ENCODE measurements around the gene C19orf81. TPM values are rescaled to one million over a fixed set of nuclear protein-coding genes. Genes with fewer than 3 reads are reported as not detected.

C19orf81 gene
- total RNA-seq, 1 experiment from 2014 or later, result 1.0 TPM

DNA sequence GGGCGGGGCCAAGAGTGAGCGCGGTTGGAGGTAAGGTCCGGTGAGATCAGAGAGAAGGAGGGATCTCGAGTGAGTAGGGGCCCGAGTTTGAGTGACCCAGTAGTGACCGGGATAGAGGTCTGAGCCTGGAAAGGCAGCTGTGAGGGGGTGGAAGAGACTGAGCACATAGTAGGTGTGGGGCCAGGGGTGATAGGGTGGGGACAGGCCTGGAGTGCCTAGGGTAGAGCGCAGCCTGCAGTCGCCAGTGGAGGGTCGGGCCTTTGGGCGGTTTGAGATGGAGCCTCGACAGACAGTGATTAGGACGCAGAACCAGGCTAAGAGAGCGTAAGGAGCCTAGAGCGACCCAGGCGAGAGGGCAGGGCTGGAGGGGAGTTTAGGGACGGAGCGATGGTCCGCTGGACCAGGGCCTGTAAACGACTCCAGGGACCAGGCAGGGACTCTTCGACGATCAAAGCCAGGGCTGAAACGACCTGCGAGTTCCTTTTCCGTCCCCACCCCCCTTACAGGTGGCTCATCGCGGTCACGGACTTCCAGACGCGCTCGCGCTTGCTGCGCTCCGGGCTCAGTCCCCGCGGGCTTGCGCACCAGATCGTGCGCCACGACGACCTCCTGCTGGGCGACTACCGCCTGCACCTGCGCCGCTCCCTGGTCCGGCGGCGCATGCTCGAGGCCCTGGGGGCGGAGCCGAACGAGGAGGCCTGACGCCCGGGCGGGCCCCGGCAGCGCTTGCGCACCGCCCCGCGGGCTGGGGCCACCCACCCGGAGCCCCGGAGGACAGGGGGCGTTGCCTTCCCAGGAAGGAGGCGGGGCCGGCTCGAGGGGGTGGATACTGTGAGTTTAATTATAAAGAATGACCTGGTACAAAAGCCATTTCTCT, 9.4 kb downstream of the C19orf81 start:
- DNase-seq (ENCODE audit: low read depth), result peak; percentile 55

DNA sequence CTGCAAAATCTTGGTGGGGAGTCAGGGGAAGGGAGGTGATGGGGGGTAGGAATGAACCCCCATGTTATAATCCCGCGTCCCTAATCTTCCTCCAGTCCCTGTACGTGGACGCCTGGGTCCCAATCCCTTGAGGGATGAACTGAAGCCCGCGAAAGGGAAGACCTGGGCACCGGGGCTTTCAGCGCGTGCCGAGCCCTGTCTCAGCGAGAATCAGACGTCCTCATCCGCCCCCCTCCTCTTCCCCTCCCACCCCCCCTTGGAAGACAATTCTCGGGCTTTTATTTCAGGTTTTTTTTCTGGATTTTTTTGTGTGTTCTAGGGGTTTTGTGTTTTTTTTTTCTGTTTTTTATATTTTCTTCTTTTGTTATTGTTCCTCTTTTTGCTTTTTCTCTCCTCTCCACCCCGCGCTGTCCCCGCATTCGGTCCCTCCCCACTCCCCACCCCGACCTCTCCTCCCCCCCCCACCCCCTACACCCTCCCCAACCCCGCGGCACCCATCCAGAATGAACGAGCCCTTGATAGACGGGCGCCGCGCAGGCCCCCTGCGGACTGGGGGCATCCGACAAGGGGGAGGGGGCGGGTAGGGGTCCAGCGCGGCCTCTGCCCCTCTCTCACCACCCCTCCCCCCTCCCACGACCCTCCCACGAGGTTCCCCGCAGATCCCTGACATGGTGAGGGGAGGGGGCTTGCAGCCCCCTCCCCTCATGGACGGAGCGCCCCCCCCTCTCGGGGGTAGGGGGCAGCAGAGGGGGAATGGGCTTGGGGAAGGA, 10.3 kb downstream of the C19orf81 start:
- no peak for DNase-seq (ENCODE audit: low read depth)

DNA sequence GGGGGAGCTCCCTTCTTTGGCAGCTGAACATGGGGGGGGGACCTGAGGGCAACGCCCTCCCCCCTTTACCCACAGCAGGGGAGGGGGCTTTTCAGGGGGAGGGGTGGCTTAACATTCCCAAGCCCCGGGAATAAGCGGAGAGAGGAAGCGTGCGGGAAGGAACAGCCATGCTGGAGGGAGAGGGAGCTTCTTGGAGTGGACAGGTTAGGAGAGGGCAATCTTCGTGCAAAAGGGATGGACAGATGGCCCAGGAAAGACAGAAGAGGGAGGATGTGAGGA, 10.8 kb downstream of the C19orf81 start:
- no peak for DNase-seq (ENCODE audit: low read depth)

DNA sequence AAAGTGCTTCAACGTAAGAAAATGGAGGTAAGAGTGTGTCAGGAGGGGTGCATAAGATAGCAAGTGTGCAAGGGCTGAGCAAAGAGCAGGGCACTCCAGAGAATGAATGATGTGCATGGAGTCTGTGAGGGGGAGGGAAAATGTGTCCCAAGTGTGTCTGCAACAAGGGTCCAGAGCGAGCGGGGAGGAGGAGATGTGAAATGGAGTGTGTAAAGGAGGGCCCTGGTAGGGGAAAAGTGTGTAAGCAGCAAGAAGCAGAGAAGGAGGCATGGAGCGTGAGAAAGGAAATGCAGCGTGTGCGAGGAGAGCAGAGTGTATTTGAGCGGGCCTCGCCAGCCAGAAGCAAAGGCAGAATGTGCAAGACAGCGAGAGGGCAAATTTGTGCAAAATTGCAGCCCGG, 11.8 kb downstream of the C19orf81 start:
- no peak for DNase-seq (ENCODE audit: low read depth)

DNA sequence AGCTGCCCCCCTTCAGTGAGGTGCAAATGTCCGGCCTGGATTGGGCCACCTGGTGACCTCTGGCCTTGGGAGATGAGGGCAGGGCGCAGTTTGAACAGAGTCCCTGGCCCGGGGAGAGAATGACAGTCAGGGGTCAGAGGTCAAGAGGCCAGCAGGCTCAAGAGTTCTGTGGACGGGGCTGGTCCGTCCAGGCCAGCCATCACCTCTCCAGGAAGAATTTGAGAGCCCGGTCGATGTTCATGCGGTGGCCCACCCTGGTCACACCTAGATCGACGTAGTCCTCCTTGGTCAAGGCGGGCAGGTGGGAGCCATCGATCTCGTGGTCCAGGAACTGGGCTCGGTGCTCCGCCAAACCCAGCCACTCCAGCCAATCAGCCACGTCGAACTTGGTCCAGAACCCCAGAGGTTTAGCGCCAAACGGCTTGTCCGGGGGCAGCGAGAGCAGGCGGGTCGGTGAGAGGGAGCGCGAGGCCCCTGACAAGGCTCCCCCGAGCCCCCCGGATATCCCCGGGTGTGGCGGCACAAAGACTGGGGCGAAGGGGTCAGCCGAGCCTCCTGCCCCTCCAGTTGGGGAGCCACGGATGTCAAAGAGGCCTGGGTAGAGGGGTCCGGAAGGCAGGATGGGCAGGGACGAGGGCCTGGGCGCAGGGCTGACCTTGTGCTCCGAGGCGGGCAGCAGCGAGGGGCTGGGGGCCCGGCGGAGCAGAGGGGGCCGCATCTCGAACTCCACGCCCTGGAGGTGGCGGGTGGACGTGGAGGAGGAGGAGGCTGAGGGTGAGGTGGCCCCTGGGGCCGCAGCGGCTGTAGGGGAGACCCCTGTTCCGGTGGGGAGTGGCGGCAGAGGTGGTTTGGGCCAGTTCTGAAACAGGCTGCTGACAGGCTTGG, 12.8 kb downstream of the C19orf81 start:
- DNase-seq (ENCODE audit: low read depth), result no peak

DNA sequence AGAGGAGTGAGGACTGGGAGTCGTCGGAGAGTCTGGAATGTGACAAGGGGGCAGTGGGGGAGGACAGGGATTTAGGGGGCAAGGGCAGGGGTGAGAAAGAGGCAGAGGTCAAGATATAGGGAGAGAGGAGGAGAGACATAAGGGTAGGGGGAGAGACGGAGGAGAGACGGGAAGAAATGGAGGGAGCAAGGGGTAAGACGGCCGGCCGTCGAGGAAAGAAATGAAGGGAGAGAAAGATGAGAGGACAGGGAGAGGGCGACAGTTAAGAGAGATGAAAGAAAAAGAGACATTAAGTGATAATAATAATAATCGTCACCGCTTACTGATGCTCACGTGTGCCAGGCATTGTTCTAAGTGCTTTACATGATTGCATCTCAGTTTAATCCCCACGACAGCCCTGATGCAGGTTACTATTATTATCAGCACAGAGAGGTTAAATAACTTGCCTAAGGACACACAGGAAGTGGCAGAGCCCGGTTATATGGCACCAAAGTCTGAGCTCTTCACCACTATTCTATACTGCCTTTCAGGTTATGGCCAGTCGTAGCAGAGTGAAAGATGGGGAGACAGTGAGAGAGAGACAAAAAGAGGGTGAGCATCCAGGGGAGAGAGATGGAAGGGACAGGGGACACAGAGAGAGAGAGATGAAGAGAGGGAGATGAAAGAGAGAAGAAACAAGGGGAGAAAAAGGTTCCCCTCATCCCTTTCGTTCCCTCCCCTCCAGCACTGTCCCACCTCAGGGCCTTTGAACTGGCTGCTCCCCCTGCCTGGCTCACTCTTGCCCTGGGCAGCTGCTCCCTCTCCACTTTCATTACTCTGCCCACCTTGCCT, 13.6 kb downstream of the C19orf81 start:
- DNase-seq (ENCODE audit: low read depth), result no peak

DNA sequence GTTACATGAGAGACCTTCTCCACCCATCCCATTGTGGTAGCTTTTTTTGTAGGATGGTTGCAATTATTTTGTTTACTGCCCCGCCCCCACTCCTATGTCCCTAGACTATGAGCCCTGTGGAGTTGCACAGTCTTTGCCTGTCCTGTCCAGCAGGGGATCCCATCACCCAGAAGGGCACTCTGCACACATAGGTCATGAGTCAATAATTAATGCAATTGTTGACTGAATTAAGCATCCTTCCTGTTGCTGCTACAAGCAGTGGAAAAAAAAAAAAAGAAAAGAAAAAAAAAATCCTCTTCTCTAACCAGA, 14.2 kb downstream of the C19orf81 start:
- DNase-seq (ENCODE audit: low read depth), result peak; percentile 14

DNA sequence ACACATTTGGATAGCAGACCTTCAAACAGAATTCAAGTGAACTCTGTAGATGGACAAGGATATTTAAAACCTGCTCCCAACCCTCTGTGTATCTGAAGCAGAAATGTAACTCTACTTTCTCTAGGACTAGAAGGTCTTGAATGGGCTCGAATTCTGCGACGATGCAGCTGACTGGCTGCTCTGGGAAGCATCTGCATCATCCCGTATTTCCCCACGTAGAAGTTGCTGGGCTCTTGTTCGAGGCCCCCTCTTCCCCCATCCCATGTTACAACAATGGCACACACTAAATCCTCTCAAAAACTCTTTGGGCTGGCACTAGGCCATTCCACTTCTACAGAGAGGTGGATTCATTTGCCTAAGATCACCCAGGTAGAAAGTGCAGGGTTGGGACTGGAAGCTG, 15.0 kb downstream of the C19orf81 start:
- no peak for DNase-seq (ENCODE audit: low read depth)

DNA sequence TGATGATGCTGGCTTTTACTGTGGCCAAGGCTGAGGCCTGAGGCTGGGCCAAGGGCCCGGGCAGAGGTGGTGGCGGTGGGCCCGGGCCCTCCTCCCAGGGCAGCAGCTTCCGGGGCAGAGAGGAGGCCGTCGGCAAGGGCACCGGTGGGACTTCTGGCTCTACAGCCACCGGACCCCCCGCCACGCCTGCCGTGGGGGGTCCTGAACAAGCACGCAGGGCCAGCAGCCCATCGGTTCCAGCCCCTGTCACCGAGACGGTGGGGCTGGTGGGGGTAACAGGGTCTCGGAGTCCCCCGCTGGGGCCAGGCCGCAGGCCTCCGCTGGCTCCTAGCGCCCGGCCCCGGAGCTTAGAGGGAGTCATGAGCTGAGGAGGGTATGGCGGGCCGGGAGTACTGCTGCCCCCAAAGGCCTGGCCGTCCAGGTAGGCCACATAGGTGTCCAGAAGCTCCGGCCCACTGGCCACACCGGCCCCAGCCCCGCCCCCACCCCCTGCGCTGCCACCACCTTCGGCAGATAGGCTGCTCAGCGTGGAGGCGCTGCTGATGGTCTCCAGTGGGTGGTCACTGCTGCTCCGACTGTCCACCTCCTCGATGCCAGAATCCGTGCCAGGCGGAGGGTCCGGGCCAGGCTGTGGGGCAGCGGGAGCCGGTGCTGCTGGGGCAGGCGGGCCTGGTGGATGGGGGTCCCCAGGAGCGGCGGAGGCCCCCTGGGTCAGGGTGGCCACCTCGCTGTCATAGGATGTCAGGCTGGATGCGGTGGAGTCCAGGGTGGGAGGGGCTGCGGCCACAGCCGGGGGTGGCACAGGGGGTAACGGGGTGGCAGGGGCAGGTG, 17.3 kb downstream of the C19orf81 start:
- DNase-seq (ENCODE audit: low read depth), result no peak

DNA sequence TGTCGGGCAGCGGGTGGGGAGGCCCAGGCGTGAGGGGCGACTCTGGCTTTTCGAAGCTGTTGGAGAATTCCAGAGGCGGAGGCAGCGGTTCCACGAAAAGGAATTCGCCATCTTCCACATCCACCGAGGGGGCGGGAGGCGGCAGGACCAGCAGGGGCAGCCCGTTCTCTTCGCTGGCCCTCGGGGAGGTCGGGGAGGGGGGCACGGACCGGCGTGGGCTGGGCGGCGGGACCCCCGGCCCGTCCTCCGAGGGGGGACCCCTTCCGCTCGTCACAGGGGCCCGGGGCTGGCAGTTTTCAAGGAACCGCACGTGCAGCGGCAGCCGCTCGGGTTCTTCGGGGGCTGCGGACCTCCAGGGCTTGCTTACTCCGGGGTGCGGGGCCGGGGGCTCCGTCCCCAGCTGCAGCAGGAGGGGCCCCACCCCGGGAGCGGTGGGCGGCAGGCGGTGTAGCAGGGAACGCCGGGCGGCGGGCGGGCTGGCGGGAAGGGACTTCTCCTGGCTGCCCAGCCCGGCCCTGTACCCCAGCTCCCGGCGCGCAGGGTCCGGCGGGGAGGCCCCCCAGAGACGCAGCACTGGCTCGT, 18.0 kb downstream of the C19orf81 start:
- DNase-seq (ENCODE audit: low read depth), result no peak

DNA sequence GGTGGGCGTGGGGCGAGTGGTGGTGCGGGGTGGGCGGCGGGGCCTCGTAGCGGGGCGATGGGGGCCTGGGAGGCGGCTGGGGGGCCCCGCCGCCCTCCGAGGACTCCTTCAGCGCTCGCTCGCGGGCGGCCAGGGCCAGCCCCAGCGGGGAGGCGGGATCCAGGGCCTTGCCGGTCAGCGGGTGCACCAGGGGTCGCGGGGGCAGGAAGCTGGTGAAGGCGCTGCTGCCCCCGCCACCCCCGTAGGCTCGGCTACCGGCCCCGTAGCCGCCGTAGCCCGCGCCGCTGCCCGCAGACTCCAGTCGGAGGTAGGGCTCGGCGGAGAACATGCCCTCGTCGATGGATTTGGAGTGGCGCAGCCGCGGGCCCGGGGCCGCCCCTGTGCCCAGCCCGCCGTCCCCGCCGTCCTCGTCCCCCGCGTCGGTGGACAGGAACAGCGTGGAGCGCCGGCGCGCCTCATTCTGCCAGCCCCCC, 18.6 kb downstream of the C19orf81 start:
- DNase-seq (ENCODE audit: low read depth), result no peak

DNA sequence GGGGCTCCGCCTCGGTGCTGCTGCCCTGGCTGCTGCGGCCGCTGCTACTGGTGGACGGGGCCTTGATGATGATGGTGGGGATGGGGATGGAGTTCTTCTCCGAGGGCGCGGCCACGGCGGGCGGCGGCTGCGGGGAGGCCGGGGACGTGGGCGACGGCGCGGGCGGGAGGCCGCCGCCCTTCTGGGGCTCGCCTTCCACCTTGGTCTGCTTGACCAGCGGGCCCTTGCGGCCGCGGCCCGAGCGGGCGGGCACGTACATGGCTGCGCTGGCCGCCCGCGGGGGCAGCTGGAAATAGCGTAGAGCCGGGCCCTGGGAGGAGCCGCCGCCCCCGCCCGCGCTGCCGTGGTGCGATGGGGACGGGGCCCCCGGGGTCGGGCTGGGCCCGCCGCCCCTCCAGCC, 19.2 kb downstream of the C19orf81 start:
- DNase-seq (ENCODE audit: low read depth), result no peak

DNA sequence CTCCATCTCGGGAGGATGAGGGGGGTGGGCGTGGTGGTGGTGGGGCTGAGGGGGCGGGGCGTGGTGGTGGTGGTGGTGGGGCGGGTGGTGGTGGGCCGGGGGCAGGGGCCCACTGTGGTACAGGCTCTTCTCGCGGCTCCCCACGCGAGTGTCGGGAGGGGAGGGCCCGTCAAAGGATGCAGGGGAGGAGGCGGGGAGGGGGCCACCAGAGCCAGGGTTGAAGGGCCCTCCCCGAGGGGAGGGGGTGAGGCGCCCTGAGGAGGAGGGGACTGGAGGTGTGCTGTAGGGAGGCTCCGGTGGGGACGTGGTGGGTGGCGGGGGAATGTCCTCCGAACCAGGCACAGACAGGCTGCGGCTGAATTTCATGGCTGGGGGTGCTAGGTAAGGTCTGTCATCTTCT, 19.6 kb downstream of the C19orf81 start:
- no peak for DNase-seq (ENCODE audit: low read depth)

DNA sequence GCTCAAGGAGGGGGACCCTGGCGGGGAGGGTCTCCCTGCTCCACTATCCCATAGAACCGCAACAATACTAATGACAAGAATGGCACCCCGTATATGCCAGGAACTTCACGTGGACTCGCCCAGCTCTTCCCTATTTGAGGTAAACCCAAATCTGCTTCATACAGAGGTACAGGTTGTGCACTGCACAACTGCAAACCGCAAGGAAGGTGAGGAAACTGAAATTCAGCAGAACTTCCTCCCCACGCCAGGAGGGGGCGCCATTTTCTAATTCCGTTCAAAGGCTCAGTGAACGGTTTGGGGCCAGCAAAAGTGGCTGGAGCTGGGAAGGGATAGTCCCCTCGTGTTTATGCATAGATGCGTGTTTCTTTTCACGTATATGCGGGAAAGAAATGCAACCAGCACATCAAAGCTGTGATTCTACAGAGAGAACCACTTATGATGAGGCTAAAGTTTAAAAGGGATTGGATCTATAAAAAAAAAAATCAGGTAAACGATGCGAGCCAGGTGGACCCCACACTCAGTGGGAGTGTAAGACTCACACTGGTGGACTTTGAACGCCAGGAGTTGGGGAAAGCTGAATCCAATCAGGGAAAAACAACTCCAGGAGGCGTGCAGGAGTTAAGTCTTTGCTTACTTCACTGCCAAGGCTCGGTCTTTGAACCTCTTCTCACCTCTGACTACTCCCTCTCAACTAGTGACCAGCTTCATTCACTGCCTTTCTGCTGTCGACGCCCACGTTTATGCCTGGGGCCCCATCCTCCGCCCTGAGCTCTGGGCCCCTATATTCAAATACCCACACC, 20.3 kb downstream of the C19orf81 start:
- peak; percentile 18 for DNase-seq (ENCODE audit: low read depth)

DNA sequence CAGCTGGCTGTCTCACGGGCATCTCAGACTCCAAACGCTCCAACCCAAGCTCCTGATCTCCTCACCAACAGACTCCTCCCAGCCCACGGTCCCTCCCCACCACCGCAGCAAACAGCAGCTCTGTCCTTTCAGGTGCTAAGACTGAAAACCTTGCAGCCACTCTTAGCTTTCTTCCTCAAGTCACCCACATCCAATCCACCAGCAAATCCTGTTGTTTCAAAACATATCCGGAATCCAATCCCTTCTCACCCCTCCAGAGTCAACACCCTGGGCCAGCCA, 20.8 kb downstream of the C19orf81 start:
- DNase-seq (ENCODE audit: low read depth), result no peak

DNA sequence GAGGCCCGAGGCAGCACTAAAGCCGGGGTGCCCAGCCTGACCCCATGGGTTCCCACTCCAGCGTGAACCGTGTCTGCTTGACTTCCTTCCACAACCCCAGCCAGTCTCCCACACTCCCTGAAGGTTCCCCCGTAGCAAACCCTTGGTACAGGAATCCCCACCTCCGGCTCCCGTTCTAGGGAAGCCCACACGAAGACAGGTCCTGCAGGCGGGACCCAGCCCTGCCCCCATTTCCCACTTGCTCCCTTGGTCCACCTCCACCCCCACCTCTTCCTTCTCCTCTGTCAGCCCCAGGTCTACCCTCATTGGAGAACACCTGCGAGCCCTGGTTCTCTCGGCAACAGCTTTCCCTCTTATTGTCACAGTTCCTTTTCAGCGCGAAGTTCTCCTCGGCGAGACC, 23.9 kb downstream of the C19orf81 start:
- no peak for DNase-seq (ENCODE audit: low read depth)

DNA sequence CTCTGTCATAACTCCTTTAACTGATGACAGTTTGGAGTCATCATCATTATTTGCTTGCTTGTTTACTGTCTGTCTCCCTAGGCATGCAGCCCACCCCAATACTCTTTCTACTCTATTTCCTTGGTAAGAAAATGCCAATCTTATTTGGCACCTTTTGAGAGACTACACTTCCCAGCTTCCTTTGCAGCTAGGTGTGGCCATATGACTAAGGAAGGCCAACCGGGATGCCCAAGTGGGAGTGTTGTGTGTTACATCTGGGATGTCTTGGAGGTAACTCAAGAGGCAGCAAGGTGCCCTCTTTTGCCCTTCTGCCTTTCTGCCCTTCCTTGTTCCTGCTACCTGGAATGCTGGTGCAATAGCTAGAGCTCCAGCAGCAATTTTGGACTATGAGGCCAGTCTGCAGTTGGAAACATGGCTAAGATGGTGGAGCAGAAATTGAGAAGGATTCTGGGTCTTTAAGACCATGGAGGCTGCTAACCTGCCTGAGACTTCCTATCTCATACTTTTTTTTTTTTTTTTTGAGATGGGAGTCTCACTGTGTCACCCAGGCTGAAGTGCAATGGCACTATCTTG, 27.5 kb downstream of the C19orf81 start:
- DNase-seq (ENCODE audit: low read depth), result no peak

DNA sequence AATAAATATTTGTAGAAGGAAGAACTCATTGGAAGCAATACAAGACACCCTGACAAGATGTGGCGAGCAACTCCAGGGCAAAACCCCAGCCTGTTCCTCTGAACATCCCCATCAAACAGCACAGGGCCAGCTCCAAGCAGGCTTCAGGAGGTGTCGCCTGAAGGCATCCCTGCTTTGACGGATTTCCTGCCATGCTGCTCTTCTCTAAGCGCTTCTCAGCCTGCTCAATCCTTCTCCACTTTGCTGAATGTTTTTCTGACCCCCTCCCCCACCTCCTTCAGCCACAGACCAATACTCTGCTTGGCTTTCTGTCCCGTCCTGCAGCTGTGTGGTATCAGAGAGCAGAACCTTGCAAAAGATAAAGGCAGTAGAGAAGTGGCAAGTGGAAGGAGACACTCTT, 28.4 kb downstream of the C19orf81 start:
- DNase-seq (ENCODE audit: low read depth), result no peak

DNA sequence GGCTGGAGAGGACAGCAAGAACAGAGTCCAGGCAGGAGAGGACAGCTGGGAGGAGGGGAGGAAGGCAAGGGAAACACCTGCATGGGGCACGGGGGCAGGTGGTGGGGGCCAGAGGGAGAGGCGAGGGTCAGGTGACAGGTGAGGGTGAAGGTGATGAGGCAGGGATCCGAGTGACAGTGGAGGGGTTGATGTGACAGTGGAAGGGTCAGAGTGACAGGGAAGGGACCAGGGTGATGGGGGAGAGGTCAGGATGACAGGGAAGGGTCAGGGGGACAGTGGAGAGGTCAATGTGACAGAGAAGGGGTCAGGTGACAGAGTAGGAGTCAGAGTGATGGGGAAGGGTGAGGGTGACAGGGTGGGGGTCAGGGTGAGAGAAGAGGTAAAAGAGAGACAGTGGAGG, 29.1 kb downstream of the C19orf81 start:
- no peak for DNase-seq (ENCODE audit: low read depth)

Data from M059J (cell line).